GM19351 (cell line): ENCODE data around the gene AKAP7.
"Not testable (repeated sequence)": the region's sequence is repeated elsewhere in the genome, so short reads cannot be mapped to it uniquely, and the experiment has no call there.

Experiments
- ATAC-seq: cut with Tn5 transposase; IDR thresholded peaks from one replicate; pipeline ENCODE4 v1.9.1; 2021; ENCODE audit warnings: mild to moderate bottlenecking, moderate library complexity; ENCODE audit not compliant: unreplicated experiment

The AKAP7 gene

GRCh38 chr6:131250936-131251335, 115.7 kb downstream of the AKAP7 start:
- ATAC-seq, result no peak

- ATAC-seq, result no peak
Observed at GRCh38 chr6:131251590-131252199, 116.4 kb downstream of the AKAP7 start.

GRCh38 chr6:131255434-131255833, 120.2 kb downstream of the AKAP7 start:
- ATAC-seq, result no peak

GRCh38 chr6:131255911-131256310, 120.6 kb downstream of the AKAP7 start:
- ATAC-seq, result no peak

GRCh38 chr6:131257104-131257503, 121.8 kb downstream of the AKAP7 start:
- ATAC-seq, result no peak

GRCh38 chr6:131258010-131258652, 122.9 kb downstream of the AKAP7 start:
- no peak for ATAC-seq

GRCh38 chr6:131258816-131259476, 123.7 kb downstream of the AKAP7 start:
- ATAC-seq, result no peak

GRCh38 chr6:131260960-131261359, 125.7 kb downstream of the AKAP7 start:
- ATAC-seq, result not testable (repeated sequence)

GRCh38 chr6:131262060-131262459, 126.8 kb downstream of the AKAP7 start:
- no peak for ATAC-seq

- ATAC-seq, result no peak
Observed at GRCh38 chr6:131265939-131266338, 130.7 kb downstream of the AKAP7 start.

- no peak for ATAC-seq
Observed at GRCh38 chr6:131268303-131268702, 133.0 kb downstream of the AKAP7 start.

- ATAC-seq, result no peak
Observed at GRCh38 chr6:131269565-131270391, 134.5 kb downstream of the AKAP7 start.

GRCh38 chr6:131270534-131270933, 135.3 kb downstream of the AKAP7 start:
- ATAC-seq, result no peak

- no peak for ATAC-seq
Observed at GRCh38 chr6:131275273-131275672, 140.0 kb downstream of the AKAP7 start.

GRCh38 chr6:131277591-131277990, 142.3 kb downstream of the AKAP7 start:
- no peak for ATAC-seq

- ATAC-seq, result no peak
Observed at GRCh38 chr6:131281471-131282270, 146.4 kb downstream of the AKAP7 start.

GRCh38 chr6:131282365-131282764, 147.1 kb downstream of the AKAP7 start:
- no peak for ATAC-seq

GRCh38 chr6:131283466-131284175, 148.4 kb downstream of the AKAP7 start:
- no peak for ATAC-seq

- no peak for ATAC-seq
Observed at GRCh38 chr6:131285548-131285947, 150.3 kb downstream of the AKAP7 start.

- no peak for ATAC-seq
Observed at GRCh38 chr6:131286469-131287040, 151.3 kb downstream of the AKAP7 start.
